KOPT-K1 (cell line): ENCODE data around the gene RELL2.

Experiments
- H3K27ac ChIP-seq: fragments of 200-600 bp; sonication (generic); 2 replicates; pipeline ENCODE4 v1.5.1; 2016; ENCODE audit warnings: antibody characterized with exemption, mild to moderate bottlenecking, low read depth, low read length; ENCODE audit not compliant: poor library complexity, severe bottlenecking
- H3K36me3 ChIP-seq: fragments of 200-600 bp; sonication (generic); 2 replicates; pipeline ENCODE4 v1.5.1; 2017; ENCODE audit warnings: antibody characterized with exemption, mild to moderate bottlenecking, low read length, moderate library complexity; ENCODE audit not compliant: insufficient read depth
- H3K9me3 ChIP-seq: fragments of 200-600 bp; sonication (generic); 2 replicates; pipeline ENCODE4 v1.5.1; 2017; ENCODE audit warnings: antibody characterized with exemption, low read length, mild to moderate bottlenecking; ENCODE audit not compliant: insufficient read depth, poor library complexity, severe bottlenecking

Gene RELL2

DNA sequence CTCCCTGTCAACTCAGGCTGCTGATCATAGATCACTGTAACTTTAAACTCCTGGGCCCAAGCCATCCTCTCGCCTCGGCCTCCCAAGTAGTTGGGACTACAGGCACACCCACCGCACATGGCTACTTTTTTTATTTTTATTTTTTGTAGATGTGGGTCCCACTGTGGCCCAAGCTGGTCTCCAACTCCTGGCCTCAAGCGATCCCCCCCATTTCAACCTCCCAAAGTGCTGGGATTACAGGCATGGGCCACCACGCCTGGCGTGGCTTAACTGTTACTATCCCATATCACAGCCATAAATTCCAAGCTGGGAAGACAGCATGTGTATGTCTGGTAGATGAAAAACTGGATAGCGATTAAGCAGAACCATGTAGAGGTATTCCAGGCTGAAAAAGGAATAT lies 1.2 kb upstream of the RELL2 start:
- Histone ChIP-seq H3K36me3 (peaks cover 33% of the 10 kb centered on the region), H3K9me3 (no peaks in the 10 kb centered on the region), H3K27ac (peak overlapping the region; percentile 69)

DNA sequence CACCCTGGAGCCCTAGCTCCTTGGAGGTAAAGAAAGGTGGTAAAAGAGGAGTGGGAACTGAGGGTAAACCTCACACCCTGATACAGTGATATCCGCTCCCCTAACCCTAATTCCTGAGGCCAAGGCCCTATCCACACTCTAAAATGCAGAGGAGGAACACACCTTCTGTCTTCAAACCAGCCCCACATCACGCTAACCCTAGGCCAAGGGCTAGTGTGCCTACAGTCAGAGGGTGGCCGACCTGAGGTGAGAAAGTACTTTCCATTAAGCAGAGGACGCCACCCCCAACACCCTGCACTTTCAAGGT lies 738 bp upstream of the RELL2 start:
- Histone ChIP-seq H3K27ac (peak overlapping the region; percentile 69), H3K9me3 (no peaks in the 10 kb centered on the region), H3K36me3 (peaks cover 29% of the 10 kb centered on the region)

DNA sequence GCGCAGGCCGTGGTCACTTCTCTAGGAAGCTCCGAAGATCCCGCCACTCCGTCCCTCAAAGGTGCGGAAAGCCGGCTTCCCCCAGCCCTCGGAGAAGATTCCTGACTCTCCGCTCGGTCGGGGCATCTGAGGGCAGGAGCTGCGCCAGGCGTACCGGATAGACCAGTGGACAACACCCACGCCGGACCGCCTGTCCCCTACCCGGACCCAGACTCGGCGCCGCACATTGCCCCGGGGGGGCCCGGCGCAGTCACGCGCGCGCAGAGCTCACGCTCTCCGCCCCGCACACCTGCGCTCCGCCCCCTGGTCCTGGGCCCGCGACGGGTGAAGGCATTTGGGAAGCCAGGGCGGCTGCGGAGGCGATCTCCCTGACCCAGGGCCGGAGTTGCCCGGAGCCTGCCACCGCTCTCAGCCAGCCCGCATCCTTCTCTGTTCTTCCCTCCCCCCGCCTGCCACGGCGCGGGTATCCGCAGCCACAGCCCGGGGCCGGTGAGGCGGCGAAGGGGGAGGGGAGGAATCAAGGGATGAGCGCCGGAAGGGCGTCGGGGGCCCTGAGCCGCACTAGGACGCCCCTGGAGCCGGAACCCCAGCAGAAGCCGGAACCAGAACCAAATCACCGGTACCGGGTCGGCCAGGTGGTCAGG lies 448 bp downstream of the RELL2 start:
- Histone ChIP-seq H3K9me3 (no peaks in the 10 kb centered on the region), H3K36me3 (peaks cover 19% of the 10 kb centered on the region), H3K27ac (peak overlapping the region; percentile 69)

DNA sequence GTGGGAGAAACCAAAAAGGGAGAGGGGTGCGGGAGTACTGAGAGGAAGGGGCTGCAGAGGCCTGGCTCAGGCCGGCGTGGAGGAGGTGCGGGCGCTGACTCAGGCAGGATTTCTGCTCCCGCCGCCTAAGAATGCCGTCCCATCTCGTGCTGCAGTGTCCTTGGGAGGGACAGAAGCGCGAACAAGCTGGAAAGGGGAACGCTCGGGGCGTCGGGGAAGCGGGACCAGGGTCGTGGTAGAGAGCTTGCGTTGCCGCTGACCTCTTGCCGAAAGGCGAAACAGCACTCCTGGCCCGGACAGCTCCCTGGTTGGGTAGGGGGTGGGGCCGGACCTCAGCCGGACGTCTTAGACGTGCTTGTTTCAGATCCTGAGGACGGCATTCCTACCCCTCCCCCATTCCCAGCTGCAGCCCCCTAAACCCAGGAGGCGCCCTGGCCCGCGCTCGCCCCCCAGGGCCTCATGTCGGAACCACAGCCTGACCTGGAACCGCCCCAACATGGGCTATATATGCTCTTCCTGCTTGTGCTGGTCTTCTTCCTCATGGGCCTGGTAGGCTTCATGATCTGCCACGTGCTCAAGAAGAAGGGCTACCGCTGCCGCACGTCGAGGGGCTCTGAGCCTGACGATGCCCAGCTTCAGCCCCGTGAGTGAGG lies 1.1 kb downstream of the RELL2 start:
- Histone ChIP-seq H3K36me3 (peaks cover 13% of the 10 kb centered on the region; the same call in 1 of the 2 replicates), H3K9me3 (no peaks in the 10 kb centered on the region), H3K27ac (no peak overlapping the region)

DNA sequence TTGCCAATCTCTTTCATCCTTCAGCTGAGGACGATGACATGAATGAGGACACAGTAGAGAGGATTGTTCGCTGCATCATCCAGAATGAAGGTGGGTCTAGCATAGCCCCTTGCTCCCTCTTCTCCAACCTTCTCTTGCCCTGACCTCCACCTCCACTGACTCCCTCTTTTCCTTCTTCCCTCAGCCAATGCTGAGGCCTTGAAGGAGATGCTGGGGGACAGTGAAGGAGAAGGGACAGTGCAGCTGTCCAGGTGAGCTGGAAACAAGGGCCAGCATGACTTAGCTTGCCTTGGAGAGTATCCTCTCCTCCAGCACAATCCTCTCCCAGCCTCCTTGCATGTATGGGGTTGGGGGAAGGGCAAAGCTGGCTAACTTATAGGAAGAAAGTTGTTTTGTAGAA lies 2.0 kb downstream of the RELL2 start:
- peaks cover 7% of the 10 kb centered on the region; the same call in 1 of the 2 replicates for H3K36me3 ChIP-seq
- no peak overlapping the region for H3K27ac ChIP-seq
- no peaks in the 10 kb centered on the region for H3K9me3 ChIP-seq

DNA sequence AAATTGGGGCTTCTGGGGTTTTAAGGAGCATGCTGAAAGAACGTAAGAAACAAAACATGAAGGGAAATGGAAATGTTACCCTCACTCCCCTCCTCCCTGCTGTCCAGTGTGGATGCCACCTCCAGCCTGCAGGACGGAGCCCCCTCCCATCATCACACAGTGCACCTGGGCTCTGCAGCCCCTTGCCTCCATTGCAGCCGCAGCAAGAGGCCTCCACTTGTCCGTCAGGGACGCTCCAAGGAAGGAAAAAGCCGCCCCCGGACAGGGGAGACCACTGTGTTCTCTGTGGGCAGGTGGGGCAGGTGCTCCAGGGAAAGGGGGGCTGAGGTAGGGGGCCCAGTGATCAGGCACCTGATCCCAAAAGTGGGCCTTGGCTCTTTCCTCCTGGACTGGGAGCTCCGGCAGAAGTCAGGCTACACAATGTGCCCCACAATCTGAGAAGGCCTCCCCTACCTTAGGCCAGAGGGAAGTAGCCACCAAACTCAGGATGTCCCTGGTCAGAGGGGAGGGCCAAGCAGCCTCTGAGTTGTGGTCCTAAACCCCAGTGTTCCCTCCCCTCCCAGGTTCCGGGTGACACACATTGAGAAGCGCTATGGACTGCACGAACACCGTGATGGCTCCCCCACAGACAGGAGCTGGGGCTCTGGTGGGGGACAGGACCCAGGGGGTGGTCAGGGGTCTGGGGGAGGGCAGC lies 2.7 kb downstream of the RELL2 start:
- no peaks in the 10 kb centered on the region for H3K9me3 ChIP-seq
- H3K27ac ChIP-seq, result no peak overlapping the region
- no peaks in the 10 kb centered on the region for H3K36me3 ChIP-seq

DNA sequence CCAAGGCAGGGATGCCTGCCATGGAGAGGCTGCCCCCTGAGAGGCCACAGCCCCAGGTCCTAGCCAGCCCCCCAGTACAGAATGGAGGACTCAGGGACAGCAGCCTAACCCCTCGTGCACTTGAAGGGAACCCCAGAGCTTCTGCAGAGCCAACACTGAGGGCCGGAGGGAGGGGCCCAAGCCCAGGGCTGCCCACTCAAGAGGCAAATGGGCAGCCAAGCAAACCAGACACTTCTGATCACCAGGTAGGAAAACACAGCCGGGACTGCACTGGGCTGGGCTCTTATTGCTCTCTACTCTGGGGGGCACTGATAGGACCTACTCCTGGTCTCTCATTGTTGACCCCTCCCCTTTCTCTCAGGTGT lies 3.2 kb downstream of the RELL2 start:
- H3K9me3 ChIP-seq, result no peaks in the 10 kb centered on the region
- no peak overlapping the region for H3K27ac ChIP-seq
- H3K36me3 ChIP-seq, result no peaks in the 10 kb centered on the region

DNA sequence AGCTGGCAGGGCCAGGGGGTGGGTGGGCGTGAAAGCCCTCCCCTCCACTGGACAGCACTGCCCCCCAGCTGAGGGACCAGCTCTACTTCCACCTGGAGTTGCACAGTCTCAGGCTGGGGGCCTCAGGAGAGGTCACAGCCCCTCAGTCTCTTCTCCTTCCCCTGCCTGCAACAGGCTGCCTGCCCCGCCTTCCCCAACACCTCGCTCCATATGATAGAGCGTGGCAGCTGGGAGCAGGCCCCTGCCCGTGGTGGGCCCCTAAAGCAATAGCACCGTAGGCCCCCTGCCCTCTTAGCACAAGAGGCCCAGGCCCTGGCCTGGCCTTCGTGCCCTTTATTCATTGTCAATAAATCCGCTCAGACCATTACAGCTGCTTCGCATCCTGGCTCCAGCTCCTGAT lies 3.9 kb downstream of the RELL2 start:
- Histone ChIP-seq H3K9me3 (no peaks in the 10 kb centered on the region), H3K27ac (no peak overlapping the region), H3K36me3 (no peaks in the 10 kb centered on the region)

DNA sequence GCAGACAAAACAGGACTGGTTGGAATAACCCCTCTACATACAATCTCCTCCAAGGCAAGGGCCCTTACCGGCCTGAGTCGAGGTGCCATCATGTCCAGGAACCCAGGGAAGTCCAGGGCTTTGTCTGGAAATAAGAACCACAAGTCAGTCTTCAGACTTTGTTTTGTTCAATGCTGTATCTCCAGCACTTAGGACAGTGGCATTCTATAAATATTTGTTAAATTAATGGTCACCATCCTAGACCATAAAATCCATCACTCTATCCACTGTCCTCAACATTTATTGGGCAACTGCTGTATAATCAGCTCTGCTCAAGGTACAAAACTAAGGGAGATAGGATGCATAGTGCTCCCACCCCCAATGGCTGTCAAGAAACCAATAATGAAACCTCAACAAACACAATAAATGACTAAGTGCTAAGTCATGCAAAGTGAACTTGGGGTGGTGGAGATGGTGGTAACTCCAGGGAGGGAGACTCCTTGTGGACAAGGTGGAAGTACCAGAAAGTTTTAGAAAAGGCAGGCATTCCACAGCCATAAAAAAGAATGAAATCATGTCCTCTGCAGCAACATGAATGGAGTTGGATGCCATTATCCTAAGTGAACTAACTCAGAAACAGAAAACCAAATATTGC lies 5.0 kb downstream of the RELL2 start:
- no peaks in the 10 kb centered on the region for H3K36me3 ChIP-seq
- no peak overlapping the region for H3K27ac ChIP-seq

DNA sequence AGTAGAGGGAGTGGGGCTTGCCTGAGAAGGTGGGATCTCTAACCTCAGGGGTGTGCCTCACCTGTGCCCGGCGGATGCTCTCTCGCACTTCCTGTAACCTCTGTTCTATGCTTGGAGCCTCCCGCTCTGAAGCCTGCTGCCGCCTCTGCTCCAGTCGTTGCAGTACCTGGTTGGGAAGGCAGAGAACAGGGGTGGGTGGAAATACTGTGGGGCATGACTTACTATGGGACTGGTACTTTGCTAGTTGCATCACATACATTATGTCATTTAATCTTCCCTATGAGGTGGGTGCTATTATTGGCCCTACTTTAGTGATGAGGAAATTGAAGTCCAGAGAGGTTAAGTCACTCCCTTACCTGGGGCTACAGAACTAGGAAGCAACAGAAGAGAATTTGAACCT lies 9.2 kb downstream of the RELL2 start:
- H3K9me3 ChIP-seq, result no peaks in the 10 kb centered on the region
- no peak overlapping the region for H3K27ac ChIP-seq
- no peaks in the 10 kb centered on the region for H3K36me3 ChIP-seq

More for the DNA sequence above, 5.0 kb downstream of the RELL2 start:
- no peaks in the 10 kb centered on the region for H3K9me3 ChIP-seq

DNA sequence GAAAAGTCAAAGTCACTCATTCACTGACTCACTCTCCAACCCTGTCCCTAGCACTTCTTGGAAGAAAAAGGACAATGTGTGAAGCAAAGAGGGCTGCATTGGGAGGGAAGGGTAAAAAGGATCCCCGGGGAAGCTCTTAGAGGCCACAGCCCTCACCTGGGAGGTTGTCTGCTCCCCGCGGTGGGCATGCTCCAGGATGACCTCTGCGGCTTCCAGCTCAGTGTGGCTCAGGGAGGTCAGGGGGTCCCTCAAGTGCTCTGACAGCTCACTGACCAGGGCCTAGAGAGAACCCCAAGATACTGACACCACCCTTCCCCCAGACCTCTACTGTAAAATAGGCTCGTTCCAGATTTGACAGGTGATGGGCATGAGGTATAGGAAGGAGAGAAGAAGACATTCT lies 10.4 kb downstream of the RELL2 start:
- Histone ChIP-seq H3K27ac (no peak overlapping the region), H3K9me3 (no peaks in the 10 kb centered on the region), H3K36me3 (no peaks in the 10 kb centered on the region)

DNA sequence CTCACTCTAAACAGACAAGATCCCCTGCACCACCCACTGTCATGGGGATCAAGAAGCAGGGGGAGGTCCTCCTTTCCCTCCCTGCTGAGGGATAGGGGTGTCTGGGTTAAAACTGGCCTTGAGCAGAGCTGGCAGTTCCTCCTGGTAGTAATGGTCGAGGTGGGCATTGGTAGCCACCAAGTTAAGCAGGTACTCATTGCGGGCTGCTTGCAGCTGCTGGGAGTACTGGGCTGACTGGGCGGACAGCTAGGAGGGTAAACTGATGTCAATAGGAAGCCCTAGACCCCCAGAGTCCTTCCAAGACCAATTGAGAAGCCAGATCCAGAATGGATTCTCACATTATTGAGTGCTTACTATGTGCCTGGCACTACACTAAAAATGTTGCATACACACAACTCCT lies 11.1 kb downstream of the RELL2 start:
- Histone ChIP-seq H3K9me3 (no peaks in the 10 kb centered on the region), H3K27ac (no peak overlapping the region), H3K36me3 (no peaks in the 10 kb centered on the region)

DNA sequence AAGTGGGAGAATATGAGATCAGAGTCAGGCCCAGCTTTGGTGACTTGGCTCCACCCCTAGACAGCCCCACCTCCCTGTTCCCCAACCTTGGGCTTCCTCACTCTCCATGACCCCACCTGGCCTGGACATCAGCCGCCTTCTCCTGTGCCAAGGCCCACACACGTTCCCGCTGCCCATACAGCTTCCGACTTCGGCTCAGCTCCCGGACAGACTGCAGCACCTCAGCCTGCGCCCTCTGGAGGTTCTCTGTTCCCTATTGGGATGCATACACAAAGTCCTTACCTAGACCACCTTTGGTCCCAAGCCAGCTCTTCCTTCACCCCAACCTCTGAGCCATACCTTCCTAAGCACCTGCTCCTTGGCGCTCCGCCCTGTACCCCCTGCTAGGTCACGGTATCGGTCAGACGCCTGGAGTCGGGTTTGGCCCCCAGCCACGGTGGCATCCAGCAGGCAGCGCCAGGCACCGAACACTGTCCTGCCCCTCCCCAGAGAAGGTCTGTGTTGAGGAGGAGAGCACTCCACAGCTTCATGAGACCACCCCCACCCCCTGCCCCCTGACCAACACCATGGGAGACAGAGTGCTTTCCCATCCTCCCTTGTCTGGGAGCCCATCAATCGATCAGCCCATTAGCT lies 12.4 kb downstream of the RELL2 start:
- no peaks in the 10 kb centered on the region for H3K36me3 ChIP-seq
- no peak overlapping the region for H3K27ac ChIP-seq
- H3K9me3 ChIP-seq, result no peaks in the 10 kb centered on the region

DNA sequence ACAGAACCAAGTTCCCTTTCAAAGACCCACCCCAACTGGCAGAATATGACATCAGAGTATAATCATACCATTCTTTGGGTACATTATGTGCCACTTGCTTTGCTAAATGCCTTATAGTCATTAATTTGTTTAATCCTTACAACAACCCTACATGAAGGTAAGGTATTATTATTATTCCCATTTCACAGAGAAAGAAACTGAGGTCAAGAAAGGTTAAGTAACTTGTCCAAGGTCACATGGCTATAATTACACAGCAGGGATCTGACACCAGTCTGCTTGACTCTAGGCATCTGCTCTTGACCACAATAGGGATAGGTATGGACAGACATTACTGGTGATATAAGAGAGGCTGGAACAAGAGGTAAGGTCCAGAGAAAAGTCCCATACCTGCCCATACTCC lies 13.2 kb downstream of the RELL2 start:
- no peak overlapping the region for H3K27ac ChIP-seq
- H3K36me3 ChIP-seq, result no peaks in the 10 kb centered on the region
- no peaks in the 10 kb centered on the region for H3K9me3 ChIP-seq
